ENCODE measurements around the gene OSBPL3.

Gene OSBPL3

GRCh38 chr7:24783698-24784097 lies 196.3 kb downstream of the OSBPL3 start:
- CTCF ChIA-PET = interaction anchor here (0.6 to 1.7 kb wide), 5 partner anchors 8 to 315 kb away, joined by 3 to 10 read pairs (median 4); no protein-coding TSS in a partner anchor
- POLR2A ChIA-PET = no interaction called here
- Histone ChIP-seq H3K27ac (ENCODE audit: extremely low read depth, low read depth, low read length) (no peak overlapping the region), H3K4me3 (ENCODE audit: low read depth, low read length) (no peak overlapping the region), H3K9me3 (ENCODE audit: control insufficient read depth, insufficient read depth, low read depth, low read length) (no peaks in the 10 kb centered on the region), H3K4me1 (ENCODE audit: control insufficient read depth, insufficient read depth, low read length) (no peaks in the 10 kb centered on the region), H3K36me3 (ENCODE audit: control insufficient read depth in 2 of 2, insufficient read depth in 1 of 2, low read length in 2 of 2) (no peaks in the 10 kb centered on the region)
- TF ChIP-seq ZNF549 (tag by site-specific recombination; IDR thresholded peaks at IDR 0.05) (no peak), SP2 (tag by site-specific recombination; IDR thresholded peaks at IDR 0.05) (no peak), INSM2 (tag by site-specific recombination; IDR thresholded peaks at IDR 0.05) (no peak), ZNF398 (tag by site-specific recombination; IDR thresholded peaks at IDR 0.05) (no peak), GLI4 (tag by site-specific recombination; IDR thresholded peaks at IDR 0.05) (no peak), ZNF670 (tag by site-specific recombination; IDR thresholded peaks at IDR 0.05; ENCODE audit: low read depth) (no peak), GFI1B (tag by site-specific recombination; IDR thresholded peaks at IDR 0.05) (no peak), ZNF174 (tag by site-specific recombination; IDR thresholded peaks at IDR 0.05) (no peak), ZBTB44 (tag by site-specific recombination; IDR thresholded peaks at IDR 0.05) (no peak), ZNF571 (tag by site-specific recombination; IDR thresholded peaks at IDR 0.05) (no peak), OSR2 (tag by site-specific recombination; IDR thresholded peaks at IDR 0.05) (no peak), ZBTB17 (tag by site-specific recombination; IDR thresholded peaks at IDR 0.05) (no peak), SCRT1 (tag by site-specific recombination; IDR thresholded peaks at IDR 0.05; ENCODE audit: borderline replicate concordance) (no peak), ZNF366 (tag by site-specific recombination; conservative IDR thresholded peaks at IDR 0.05) (no peak), ZNF792 (tag by site-specific recombination; IDR thresholded peaks at IDR 0.05) (no peak), ZSCAN5A (tag by site-specific recombination; IDR thresholded peaks at IDR 0.05) (no peak)

GRCh38 chr7:24781106-24781505 lies 198.9 kb downstream of the OSBPL3 start:
- Histone ChIP-seq H3K27ac (ENCODE audit: extremely low read depth, low read depth, low read length) (no peak overlapping the region), H3K4me3 (ENCODE audit: low read depth, low read length) (no peak overlapping the region), H3K36me3 (ENCODE audit: control insufficient read depth in 2 of 2, insufficient read depth in 1 of 2, low read length in 2 of 2) (no peaks in the 10 kb centered on the region), H3K4me1 (ENCODE audit: control insufficient read depth, insufficient read depth, low read length) (no peaks in the 10 kb centered on the region), H3K9me3 (ENCODE audit: control insufficient read depth, insufficient read depth, low read depth, low read length) (no peaks in the 10 kb centered on the region)
- ChIA-PET POLR2A (no interaction called here), CTCF (interaction anchor here (0.6 to 1.0 kb wide), 3 partner anchors 32 to 94 kb away, joined by 3 to 5 read pairs (median 4); no protein-coding TSS in a partner anchor)
- TF ChIP-seq KLF9 (tag by site-specific recombination; IDR thresholded peaks at IDR 0.05; ENCODE audit: low read depth) (no peak), ZNF121 (tag by site-specific recombination; IDR thresholded peaks at IDR 0.05) (no peak)

All from HEK293 (cell line).